Testis (tissue), 2 donors: ENCODE results near the gene NFKBIB.

Source experiments
- POLR2A ChIP-seq: fragments of 450-650 bp; IDR thresholded peaks from one replicate; pipeline ENCODE4 v1.6.1; 2017; ENCODE audit warnings: antibody characterized with exemption, mild to moderate bottlenecking, moderate library complexity
- TF ChIP-seq, protein P1 (sequence below), 3 experiments: fragments of 450-650 bp in 2 of 3; fragments of 200-600 bp in 1 of 3; sonication (generic) in 1 of 3; IDR thresholded peaks; one replicate each; pipeline ENCODE4 v1.5.1; 2016 to 2019; ENCODE audit warnings: antibody characterized with exemption in 3 of 3, mild to moderate bottlenecking in 2 of 3, moderate library complexity in 1 of 3

GRCh38 chr19:38932425-38933179, 32.8 kb downstream of the NFKBIB start:
- TF ChIP-seq, protein P1, sequence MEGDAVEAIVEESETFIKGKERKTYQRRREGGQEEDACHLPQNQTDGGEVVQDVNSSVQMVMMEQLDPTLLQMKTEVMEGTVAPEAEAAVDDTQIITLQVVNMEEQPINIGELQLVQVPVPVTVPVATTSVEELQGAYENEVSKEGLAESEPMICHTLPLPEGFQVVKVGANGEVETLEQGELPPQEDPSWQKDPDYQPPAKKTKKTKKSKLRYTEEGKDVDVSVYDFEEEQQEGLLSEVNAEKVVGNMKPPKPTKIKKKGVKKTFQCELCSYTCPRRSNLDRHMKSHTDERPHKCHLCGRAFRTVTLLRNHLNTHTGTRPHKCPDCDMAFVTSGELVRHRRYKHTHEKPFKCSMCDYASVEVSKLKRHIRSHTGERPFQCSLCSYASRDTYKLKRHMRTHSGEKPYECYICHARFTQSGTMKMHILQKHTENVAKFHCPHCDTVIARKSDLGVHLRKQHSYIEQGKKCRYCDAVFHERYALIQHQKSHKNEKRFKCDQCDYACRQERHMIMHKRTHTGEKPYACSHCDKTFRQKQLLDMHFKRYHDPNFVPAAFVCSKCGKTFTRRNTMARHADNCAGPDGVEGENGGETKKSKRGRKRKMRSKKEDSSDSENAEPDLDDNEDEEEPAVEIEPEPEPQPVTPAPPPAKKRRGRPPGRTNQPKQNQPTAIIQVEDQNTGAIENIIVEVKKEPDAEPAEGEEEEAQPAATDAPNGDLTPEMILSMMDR (IDR thresholded peaks at IDR 0.05): peak in 1 of 3 experiments; percentile 21
- TF ChIP-seq POLR2A: no peak
